Measurements from ENCODE around the gene TGM6. TPM values are rescaled to one million over a fixed set of nuclear protein-coding genes. Genes with fewer than 3 reads are reported as not detected.

TGM6 gene
- total and polyA plus RNA-seq, 9 of the 15 experiments (the other 6 are each of a cell fraction or from before 2014, with no cell fraction given) = not detected

DNA sequence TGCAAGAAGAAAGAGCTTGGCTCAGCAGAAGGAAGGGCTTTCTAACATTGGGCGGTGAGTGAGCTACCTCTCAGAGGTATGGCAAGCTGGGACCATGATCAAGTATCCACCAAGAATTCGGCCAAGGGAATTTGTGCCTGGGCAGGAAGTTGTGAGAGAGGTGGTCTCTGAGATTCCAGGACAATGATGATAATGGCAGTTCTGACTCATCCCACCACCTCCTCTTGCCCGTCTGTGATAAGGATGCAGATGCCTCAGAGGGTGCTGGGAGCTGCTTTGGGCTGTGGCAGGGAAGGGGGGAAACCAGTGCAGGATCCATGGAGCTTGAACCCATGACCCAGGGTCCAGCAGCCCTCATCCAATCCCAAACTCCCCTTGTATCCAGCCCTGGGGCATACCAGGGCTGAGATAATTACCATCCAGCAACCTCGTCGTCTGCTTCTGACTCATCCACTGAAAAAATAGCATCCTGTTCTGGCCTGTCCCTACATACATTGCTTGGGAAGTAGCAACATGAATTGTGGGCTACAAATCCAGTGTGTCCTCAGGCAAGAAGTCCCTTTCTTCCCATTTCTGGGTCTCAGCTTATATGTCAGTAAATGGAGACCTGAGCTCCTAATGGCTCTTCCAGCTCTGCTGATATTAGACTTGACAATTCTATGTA, 5.9 kb downstream of the TGM6 start (continued):
- TF ChIP-seq, protein P1, sequence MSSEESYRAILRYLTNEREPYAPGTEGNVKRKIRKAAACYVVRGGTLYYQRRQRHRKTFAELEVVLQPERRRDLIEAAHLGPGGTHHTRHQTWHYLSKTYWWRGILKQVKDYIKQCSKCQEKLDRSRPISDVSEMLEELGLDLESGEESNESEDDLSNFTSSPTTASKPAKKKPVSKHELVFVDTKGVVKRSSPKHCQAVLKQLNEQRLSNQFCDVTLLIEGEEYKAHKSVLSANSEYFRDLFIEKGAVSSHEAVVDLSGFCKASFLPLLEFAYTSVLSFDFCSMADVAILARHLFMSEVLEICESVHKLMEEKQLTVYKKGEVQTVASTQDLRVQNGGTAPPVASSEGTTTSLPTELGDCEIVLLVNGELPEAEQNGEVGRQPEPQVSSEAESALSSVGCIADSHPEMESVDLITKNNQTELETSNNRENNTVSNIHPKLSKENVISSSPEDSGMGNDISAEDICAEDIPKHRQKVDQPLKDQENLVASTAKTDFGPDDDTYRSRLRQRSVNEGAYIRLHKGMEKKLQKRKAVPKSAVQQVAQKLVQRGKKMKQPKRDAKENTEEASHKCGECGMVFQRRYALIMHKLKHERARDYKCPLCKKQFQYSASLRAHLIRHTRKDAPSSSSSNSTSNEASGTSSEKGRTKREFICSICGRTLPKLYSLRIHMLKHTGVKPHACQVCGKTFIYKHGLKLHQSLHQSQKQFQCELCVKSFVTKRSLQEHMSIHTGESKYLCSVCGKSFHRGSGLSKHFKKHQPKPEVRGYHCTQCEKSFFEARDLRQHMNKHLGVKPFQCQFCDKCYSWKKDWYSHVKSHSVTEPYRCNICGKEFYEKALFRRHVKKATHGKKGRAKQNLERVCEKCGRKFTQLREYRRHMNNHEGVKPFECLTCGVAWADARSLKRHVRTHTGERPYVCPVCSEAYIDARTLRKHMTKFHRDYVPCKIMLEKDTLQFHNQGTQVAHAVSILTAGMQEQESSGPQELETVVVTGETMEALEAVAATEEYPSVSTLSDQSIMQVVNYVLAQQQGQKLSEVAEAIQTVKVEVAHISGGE (CRISPR knock-in tag; IDR thresholded peaks at IDR 0.05) = no peak
- TF ChIP-seq ADNP (tag; IDR thresholded peaks at IDR 0.05) = no peak
- TF ChIP-seq POLR2AphosphoS2 (IDR thresholded peaks at IDR 0.05; ENCODE audit: low read length) = no peak
- TF ChIP-seq, protein P2, sequence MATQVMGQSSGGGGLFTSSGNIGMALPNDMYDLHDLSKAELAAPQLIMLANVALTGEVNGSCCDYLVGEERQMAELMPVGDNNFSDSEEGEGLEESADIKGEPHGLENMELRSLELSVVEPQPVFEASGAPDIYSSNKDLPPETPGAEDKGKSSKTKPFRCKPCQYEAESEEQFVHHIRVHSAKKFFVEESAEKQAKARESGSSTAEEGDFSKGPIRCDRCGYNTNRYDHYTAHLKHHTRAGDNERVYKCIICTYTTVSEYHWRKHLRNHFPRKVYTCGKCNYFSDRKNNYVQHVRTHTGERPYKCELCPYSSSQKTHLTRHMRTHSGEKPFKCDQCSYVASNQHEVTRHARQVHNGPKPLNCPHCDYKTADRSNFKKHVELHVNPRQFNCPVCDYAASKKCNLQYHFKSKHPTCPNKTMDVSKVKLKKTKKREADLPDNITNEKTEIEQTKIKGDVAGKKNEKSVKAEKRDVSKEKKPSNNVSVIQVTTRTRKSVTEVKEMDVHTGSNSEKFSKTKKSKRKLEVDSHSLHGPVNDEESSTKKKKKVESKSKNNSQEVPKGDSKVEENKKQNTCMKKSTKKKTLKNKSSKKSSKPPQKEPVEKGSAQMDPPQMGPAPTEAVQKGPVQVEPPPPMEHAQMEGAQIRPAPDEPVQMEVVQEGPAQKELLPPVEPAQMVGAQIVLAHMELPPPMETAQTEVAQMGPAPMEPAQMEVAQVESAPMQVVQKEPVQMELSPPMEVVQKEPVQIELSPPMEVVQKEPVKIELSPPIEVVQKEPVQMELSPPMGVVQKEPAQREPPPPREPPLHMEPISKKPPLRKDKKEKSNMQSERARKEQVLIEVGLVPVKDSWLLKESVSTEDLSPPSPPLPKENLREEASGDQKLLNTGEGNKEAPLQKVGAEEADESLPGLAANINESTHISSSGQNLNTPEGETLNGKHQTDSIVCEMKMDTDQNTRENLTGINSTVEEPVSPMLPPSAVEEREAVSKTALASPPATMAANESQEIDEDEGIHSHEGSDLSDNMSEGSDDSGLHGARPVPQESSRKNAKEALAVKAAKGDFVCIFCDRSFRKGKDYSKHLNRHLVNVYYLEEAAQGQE (IDR thresholded peaks at IDR 0.05; ENCODE audit: borderline replicate concordance) = no peak
- TF ChIP-seq, protein P2 (CRISPR knock-in tag; IDR thresholded peaks at IDR 0.05; ENCODE audit: low read depth) = no peak
- no peak for TF ChIP-seq RBM39 (optimal IDR thresholded peaks at IDR 0.05; ENCODE audit: low read depth, low read length)

Data from K562 (cell line).